GM21423 (cell line): ENCODE results near the gene OR4D2.

Experiments
- ATAC-seq: cut with Tn5 transposase; IDR thresholded peaks from one replicate; pipeline ENCODE4 v1.9.1; 2021; ENCODE audit warnings: mild to moderate bottlenecking, moderate library complexity; ENCODE audit not compliant: unreplicated experiment

OR4D2 gene

DNA sequence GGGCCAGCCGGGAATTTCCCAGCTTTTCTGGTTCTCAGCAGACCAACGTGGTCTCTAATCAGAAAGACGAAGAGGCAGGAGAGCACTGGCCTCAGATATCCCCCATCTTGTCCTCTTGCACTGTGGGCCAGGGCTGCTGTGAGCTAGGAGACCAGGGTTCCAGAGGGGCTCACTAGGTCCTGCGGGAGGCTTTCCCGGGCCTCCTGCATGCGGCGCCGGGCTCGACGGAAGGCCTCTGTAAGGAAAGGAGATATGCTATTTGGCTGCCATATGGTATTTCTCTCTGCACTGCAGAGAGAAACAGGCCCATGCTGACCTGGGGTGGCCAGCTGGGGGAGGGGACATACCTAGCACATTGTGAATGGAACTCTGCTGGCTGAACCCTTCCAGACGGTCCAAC, 39.2 kb downstream of the OR4D2 start:
- ATAC-seq: no peak

GRCh38 chr17:58207451-58207850, 40.7 kb downstream of the OR4D2 start:
- no peak for ATAC-seq

DNA sequence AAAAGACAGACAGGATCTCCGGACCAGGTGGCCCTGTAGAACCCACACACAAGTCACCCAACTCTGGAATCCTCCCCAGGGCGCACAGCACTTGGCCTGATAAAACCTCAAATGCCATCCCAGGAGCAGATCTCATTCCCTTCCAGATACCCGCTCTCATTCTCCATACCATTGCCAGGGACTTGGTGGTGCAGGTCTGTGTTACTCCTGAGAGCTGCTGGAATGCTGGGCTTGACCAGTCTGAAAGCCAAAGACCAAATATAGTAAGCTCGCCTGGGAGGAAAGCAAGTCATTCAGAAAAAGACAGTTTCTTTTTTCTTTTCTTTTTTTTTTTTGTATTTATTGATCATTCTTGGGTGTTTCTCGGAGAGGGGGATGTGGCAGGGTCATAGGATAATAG, 41.6 kb downstream of the OR4D2 start:
- no peak for ATAC-seq

- no peak for ATAC-seq
Observed at GRCh38 chr17:58210922-58211321, 44.1 kb downstream of the OR4D2 start.

- ATAC-seq: no peak
Observed at GRCh38 chr17:58215685-58216084, 48.9 kb downstream of the OR4D2 start.

DNA sequence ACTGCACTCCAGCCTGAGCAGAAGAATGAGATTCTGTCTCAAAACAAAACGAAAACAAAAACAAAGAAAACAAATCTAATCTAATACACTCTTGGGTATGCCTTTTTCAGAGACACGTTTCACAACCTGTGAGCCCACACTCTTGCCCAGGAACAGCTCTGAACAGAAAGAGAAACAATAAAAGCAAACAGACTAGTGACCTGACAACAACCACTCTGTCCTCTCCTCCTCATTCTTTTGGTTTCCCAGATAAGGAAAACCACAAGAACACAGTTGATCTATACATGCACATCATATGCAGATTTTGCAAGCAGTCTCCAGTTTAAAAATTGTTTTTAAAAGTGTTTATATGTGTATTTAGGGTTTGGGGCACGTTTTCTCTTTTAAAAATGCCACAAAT, 51.0 kb downstream of the OR4D2 start:
- no peak for ATAC-seq

- ATAC-seq: peak; percentile 95
Observed at GRCh38 chr17:58219007-58219788, 52.4 kb downstream of the OR4D2 start, which contains the start of gene MKS1. MKS1 (minus strand) TSS chr17:58219255; CDS start chr17:58219230, 25 bp downstream.

GRCh38 chr17:58219789-58220183, 53.0 kb downstream of the OR4D2 start:
- ATAC-seq: no peak
